Glutamatergic neuron (in vitro differentiated cells): Measurements from ENCODE around the gene SMOC2. TPM values are rescaled to one million over a fixed set of nuclear protein-coding genes. Genes with fewer than 3 reads are reported as not detected.

Experiments used
- DNase-seq: peaks from one replicate; pipeline ENCODE4 v3.0.0; 2022
- H3K27ac Mint-ChIP-seq: one replicate; pipeline ENCODE4 v1.8.0; 2020; ENCODE audit warnings: mild to moderate bottlenecking, mixed read lengths, inconsistent platforms; ENCODE audit not compliant: unreplicated experiment
- H3K27me3 Mint-ChIP-seq: one replicate; pipeline ENCODE4 v1.8.0; 2020; ENCODE audit warnings: mild to moderate bottlenecking, moderate library complexity, mixed read lengths, inconsistent platforms; ENCODE audit not compliant: unreplicated experiment
- H3K36me3 Mint-ChIP-seq: one replicate; pipeline ENCODE4 v1.8.0; 2020; ENCODE audit warnings: mild to moderate bottlenecking, mixed read lengths, inconsistent platforms; ENCODE audit not compliant: unreplicated experiment
- H3K4me1 Mint-ChIP-seq: one replicate; pipeline ENCODE4 v1.8.0; 2020; ENCODE audit warnings: mild to moderate bottlenecking, low read depth, mixed read lengths, inconsistent platforms; ENCODE audit not compliant: unreplicated experiment
- H3K4me3 Mint-ChIP-seq: one replicate; pipeline ENCODE4 v1.8.0; 2020; ENCODE audit warnings: mild to moderate bottlenecking, mixed read lengths, inconsistent platforms; ENCODE audit not compliant: unreplicated experiment
- H3K9me3 Mint-ChIP-seq: one replicate; pipeline ENCODE4 v1.8.0; 2020; ENCODE audit warnings: mild to moderate bottlenecking, moderate library complexity, mixed read lengths, inconsistent platforms; ENCODE audit not compliant: unreplicated experiment
- total RNA-seq: library from RNA; stranded (reverse); fragmentation: NEBNext Ultra II Directional; extraction: Animal tissue kit (Norgen Biotek cat#: 25700); gene quantifications from one replicate; pipeline ENCODE4 v1.2.1, GENCODE V29; 2021; ENCODE audit not compliant: unreplicated experiment
- TF ChIP-seq, protein P1 (sequence below): fragments of 200-600 bp; sonication (generic); IDR thresholded peaks from one replicate; pipeline ENCODE4 v1.5.0; 2021; ENCODE audit not compliant: partially characterized antibody, unreplicated experiment

The SMOC2 gene
- total RNA-seq, 1 donor from 2014 or later = 0.44 TPM

GRCh38 chr6:168603234-168603633, 162.2 kb downstream of the SMOC2 start:
- DNase-seq = peak; percentile 60
- Mint-ChIP-seq H3K4me3 (peak overlapping the region; percentile 27), H3K27me3 (peaks cover 21% of the 10 kb centered on the region), H3K27ac (peak overlapping the region; percentile 97), H3K36me3 (no peaks in the 10 kb centered on the region), H3K9me3 (peaks cover 6% of the 10 kb centered on the region), H3K4me1 (peaks cover 36% of the 10 kb centered on the region)
- TF ChIP-seq, protein P1, sequence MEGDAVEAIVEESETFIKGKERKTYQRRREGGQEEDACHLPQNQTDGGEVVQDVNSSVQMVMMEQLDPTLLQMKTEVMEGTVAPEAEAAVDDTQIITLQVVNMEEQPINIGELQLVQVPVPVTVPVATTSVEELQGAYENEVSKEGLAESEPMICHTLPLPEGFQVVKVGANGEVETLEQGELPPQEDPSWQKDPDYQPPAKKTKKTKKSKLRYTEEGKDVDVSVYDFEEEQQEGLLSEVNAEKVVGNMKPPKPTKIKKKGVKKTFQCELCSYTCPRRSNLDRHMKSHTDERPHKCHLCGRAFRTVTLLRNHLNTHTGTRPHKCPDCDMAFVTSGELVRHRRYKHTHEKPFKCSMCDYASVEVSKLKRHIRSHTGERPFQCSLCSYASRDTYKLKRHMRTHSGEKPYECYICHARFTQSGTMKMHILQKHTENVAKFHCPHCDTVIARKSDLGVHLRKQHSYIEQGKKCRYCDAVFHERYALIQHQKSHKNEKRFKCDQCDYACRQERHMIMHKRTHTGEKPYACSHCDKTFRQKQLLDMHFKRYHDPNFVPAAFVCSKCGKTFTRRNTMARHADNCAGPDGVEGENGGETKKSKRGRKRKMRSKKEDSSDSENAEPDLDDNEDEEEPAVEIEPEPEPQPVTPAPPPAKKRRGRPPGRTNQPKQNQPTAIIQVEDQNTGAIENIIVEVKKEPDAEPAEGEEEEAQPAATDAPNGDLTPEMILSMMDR = no peak

GRCh38 chr6:168605964-168606363, 165.0 kb downstream of the SMOC2 start:
- Mint-ChIP-seq H3K27ac (no peak overlapping the region), H3K4me3 (no peak overlapping the region), H3K4me1 (peaks cover 49% of the 10 kb centered on the region), H3K9me3 (peaks cover 9% of the 10 kb centered on the region), H3K27me3 (peaks cover 21% of the 10 kb centered on the region), H3K36me3 (no peaks in the 10 kb centered on the region)
- TF ChIP-seq, protein P1 = no peak
- no peak for DNase-seq

DNA sequence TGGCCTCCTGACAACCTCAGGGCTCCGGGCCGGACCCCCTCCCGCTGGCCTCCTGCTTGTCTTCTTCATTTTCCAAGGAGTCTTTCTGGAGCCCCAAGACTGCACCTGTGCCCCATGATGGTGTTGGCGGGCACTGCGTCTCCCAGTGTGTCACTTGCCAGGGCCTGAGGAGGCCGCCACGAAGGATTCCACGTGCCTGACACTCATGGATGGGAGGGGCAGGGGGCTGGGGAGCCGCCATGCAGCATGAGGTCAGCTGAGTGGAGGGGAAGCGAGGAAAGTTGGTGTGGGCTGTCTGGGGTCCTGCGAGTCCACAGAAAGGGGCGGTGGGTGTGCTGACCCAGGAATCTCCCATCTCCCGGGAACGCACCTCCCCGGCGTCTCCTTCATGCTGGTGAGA, 165.7 kb downstream of the SMOC2 start:
- no peak for DNase-seq
- Mint-ChIP-seq H3K9me3 (peaks cover 9% of the 10 kb centered on the region), H3K36me3 (no peaks in the 10 kb centered on the region), H3K4me1 (peaks cover 44% of the 10 kb centered on the region), H3K4me3 (no peak overlapping the region), H3K27ac (no peak overlapping the region), H3K27me3 (peaks cover 20% of the 10 kb centered on the region)
- TF ChIP-seq, protein P1 = no peak

GRCh38 chr6:168607272-168608112, 166.5 kb downstream of the SMOC2 start:
- Mint-ChIP-seq H3K27me3 (peaks cover 14% of the 10 kb centered on the region), H3K4me3 (peak overlapping the region; percentile 8), H3K9me3 (peaks cover 9% of the 10 kb centered on the region), H3K27ac (peak overlapping the region; percentile 86), H3K4me1 (peaks cover 36% of the 10 kb centered on the region), H3K36me3 (no peaks in the 10 kb centered on the region)
- TF ChIP-seq, protein P1 = no peak
- peak; percentile 68 for DNase-seq

DNA sequence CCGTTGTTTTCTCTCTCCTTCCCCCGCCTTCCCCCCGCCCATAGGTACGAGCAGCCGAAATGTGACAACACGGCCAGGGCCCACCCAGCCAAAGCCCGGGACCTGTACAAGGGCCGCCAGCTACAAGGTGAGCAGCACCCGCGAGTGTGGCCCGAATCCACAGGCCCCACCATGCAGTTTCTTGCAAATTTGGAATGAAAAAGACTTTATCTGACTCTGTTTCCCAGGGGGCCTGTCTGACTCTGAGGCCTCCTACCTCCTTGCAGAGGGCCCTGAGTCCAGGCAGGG, 167.1 kb downstream of the SMOC2 start:
- TF ChIP-seq, protein P1 = no peak
- Mint-ChIP-seq H3K27me3 (peaks cover 12% of the 10 kb centered on the region), H3K4me3 (no peak overlapping the region), H3K36me3 (no peaks in the 10 kb centered on the region), H3K27ac (peak overlapping the region; percentile 86), H3K9me3 (peaks cover 6% of the 10 kb centered on the region), H3K4me1 (peaks cover 31% of the 10 kb centered on the region)
- no peak for DNase-seq
